Endothelial cell of umbilical vein (primary cell): Measurements from ENCODE around the gene ZFP90. TPM values are rescaled to one million over a fixed set of nuclear protein-coding genes. Genes with fewer than 3 reads are reported as not detected.

Source experiments
- BruUV-seq: library from RNA; stranded (reverse); fragments of 400-500 nt; replicated peaks from 2 replicates; lab custom pipeline; 2021; lab: Mats Ljungman, UMichigan
- CTCF ChIA-PET: fragments of 300-600, 350-600 bp; sonication (Branson Sonifier 250); formaldehyde crosslinking; loops from one replicate; lab custom pipeline; 2021; ENCODE audit warnings: antibody characterized with exemption, inconsistent platforms; lab: Charles Lee
- POLR2A ChIA-PET: fragments of 300-600, 350-600 bp; sonication (Branson Sonifier 250); formaldehyde crosslinking; loops from one replicate; lab custom pipeline; 2021; ENCODE audit warnings: antibody characterized with exemption, inconsistent platforms; lab: Charles Lee
- DNase-seq: peaks from one replicate; pipeline ENCODE4 v3.0.0-alpha.2; 2011; ENCODE audit warnings: low read depth, low spot score
- FAIRE-seq: peaks from 2 replicates; lab custom pipeline; 2011; peaks lifted over from hg19 to GRCh38; lab: Jason Lieb, UNC
- H2AFZ ChIP-seq: 2 replicates; pipeline ENCODE4 v1.6.0; 2012; ENCODE audit warnings: low read depth, low read length, control low read depth, inconsistent platforms
- H3K27ac ChIP-seq: 2 replicates; pipeline ENCODE4 v1.5.1; 2011; ENCODE audit warnings: low read depth, mild to moderate bottlenecking, control low read depth, low read length, moderate library complexity; ENCODE audit not compliant: insufficient read depth
- H3K27me3 ChIP-seq, 2 experiments: 2 replicates each; pipeline versions ENCODE4 v1.6.0 to v1.6.1; 2011; ENCODE audit warnings: low read length in 2 of 2, mixed read lengths in 1 of 2; ENCODE audit not compliant: control insufficient read depth in 2 of 2, insufficient read depth in 2 of 2
- H3K36me3 ChIP-seq, 2 experiments: 2 replicates in 1 of 2; 3 replicates in 1 of 2; pipeline ENCODE4 v1.5.1; 2011; ENCODE audit warnings: low read length in 2 of 2, mild to moderate bottlenecking in 1 of 2, moderate library complexity in 1 of 2; ENCODE audit not compliant: control insufficient read depth in 2 of 2, insufficient read depth in 2 of 2; ENCODE audit errors: extremely low read depth in 1 of 2
- H3K4me1 ChIP-seq: 3 replicates; pipeline ENCODE4 v1.5.1; 2011; ENCODE audit warnings: mild to moderate bottlenecking, low read length; ENCODE audit not compliant: control insufficient read depth, insufficient read depth; ENCODE audit errors: extremely low read depth
- H3K4me2 ChIP-seq: 2 replicates; pipeline ENCODE4 v1.6.1; 2011; ENCODE audit warnings: low read length, control low read depth, mixed read lengths; ENCODE audit not compliant: insufficient read depth
- H3K4me3 ChIP-seq, 3 experiments: fragments of 200-600 bp in 1 of 3; sonication (generic), shearing (Covaris generic) in 1 of 3; replicated peaks in 1 of 3; 2 replicates each; pipeline ENCODE4 v1.5.1; 2011 to 2016; ENCODE audit warnings: control low read depth in 3 of 3, low read length in 3 of 3, mild to moderate bottlenecking in 2 of 3, inconsistent platforms in 1 of 3, low read depth in 1 of 3, moderate library complexity in 1 of 3; ENCODE audit not compliant: insufficient read depth in 1 of 3
- H3K79me2 ChIP-seq: 2 replicates; pipeline ENCODE4 v1.6.0; 2012; ENCODE audit warnings: low read length, inconsistent platforms; ENCODE audit not compliant: control insufficient read depth, insufficient read depth
- H3K9ac ChIP-seq: replicated peaks from 2 replicates; pipeline ENCODE3; 2011; ENCODE audit warnings: low read length, control low read depth; ENCODE audit not compliant: insufficient read depth; ENCODE audit errors: extremely low read depth
- H3K9me1 ChIP-seq: replicated peaks from 3 replicates; pipeline ENCODE4 v1.6.0; 2011; ENCODE audit warnings: mild to moderate bottlenecking, low read length; ENCODE audit not compliant: control insufficient read depth, insufficient read depth; ENCODE audit errors: extremely low read depth
- H3K9me3 ChIP-seq: replicated peaks from 2 replicates; pipeline ENCODE4 v1.5.1; 2012; ENCODE audit warnings: low read length, inconsistent platforms; ENCODE audit not compliant: control insufficient read depth, insufficient read depth
- H4K20me1 ChIP-seq: replicated peaks from 2 replicates; pipeline ENCODE3; 2011; ENCODE audit warnings: mild to moderate bottlenecking, low read length; ENCODE audit not compliant: control insufficient read depth, insufficient read depth; ENCODE audit errors: extremely low read depth
- CTCF ChIP-seq, 2 donors: IDR thresholded peaks; 1 replicate in 1 of 2; 2 replicates in 1 of 2; pipeline ENCODE4 v1.5.1; 2011; ENCODE audit warnings: low read length in 2 of 2, mild to moderate bottlenecking in 2 of 2, moderate library complexity in 2 of 2, control low read depth in 1 of 2, inconsistent platforms in 1 of 2, low read depth in 1 of 2; ENCODE audit not compliant: insufficient read depth in 1 of 2; ENCODE audit errors: extremely low read depth in 1 of 2
- EZH2 ChIP-seq: IDR thresholded peaks from 2 replicates; pipeline ENCODE4 v1.6.1; 2012; ENCODE audit warnings: borderline replicate concordance, low read depth, mild to moderate bottlenecking, moderate library complexity, low read length, inconsistent platforms; ENCODE audit not compliant: severe bottlenecking
- FOS ChIP-seq: IDR thresholded peaks from 2 replicates; pipeline ENCODE4 v1.6.1; 2011; ENCODE audit warnings: mild to moderate bottlenecking, low read length, moderate library complexity, borderline replicate concordance; ENCODE audit not compliant: insufficient read depth
- GATA2 ChIP-seq: IDR thresholded peaks from 2 replicates; pipeline ENCODE4 v1.7.0; 2011; ENCODE audit warnings: low read depth, mild to moderate bottlenecking, moderate library complexity, mixed read lengths, low read length; ENCODE audit not compliant: insufficient read length, insufficient read depth
- JUN ChIP-seq: IDR thresholded peaks from 2 replicates; pipeline ENCODE4 v1.6.1; 2011; ENCODE audit warnings: borderline replicate concordance, low read depth; ENCODE audit not compliant: insufficient read length, insufficient read depth
- MAX ChIP-seq: IDR thresholded peaks from 2 replicates; pipeline ENCODE4 v1.6.1; 2011; ENCODE audit not compliant: insufficient read depth, insufficient read length
- MYC ChIP-seq: IDR thresholded peaks from one replicate; pipeline ENCODE4 v1.6.1; 2011; ENCODE audit warnings: mild to moderate bottlenecking, low read depth, low read length
- POLR2A ChIP-seq: IDR thresholded peaks from 2 replicates; pipeline ENCODE4 v1.6.1; 2012; ENCODE audit warnings: low read depth, mild to moderate bottlenecking, control low read depth, low read length
- POLR2AphosphoS5 ChIP-seq: IDR thresholded peaks from 2 replicates; pipeline ENCODE4 v1.6.1; 2012; ENCODE audit warnings: low read depth, mild to moderate bottlenecking, control low read depth, low read length, moderate library complexity; ENCODE audit not compliant: insufficient read depth
- dilution Hi-C: fragments of 300-500 bp; cut with MboI; formaldehyde crosslinking; loops from one replicate; pipeline ENCODE4 v1.15.0; 2019; ENCODE audit warnings: low sequenced_read_pairs; ENCODE audit not compliant: extremely low pct_ligation_motif_present
- intact Hi-C: fragments of 100-400 bp; cut with micrococcal nuclease; formaldehyde crosslinking; loops from one replicate; pipeline ENCODE4 v1.10.0; 2022
- polyA plus RNA-seq, 4 experiments: library from polyadenylated mRNA; depleted of rRNA in 3 of 4; stranded (reverse) in 3 of 4; unstranded in 1 of 4; fragments of >200 nt; gene quantifications; 2 replicates each; pipeline versions ENCODE4 v1.2.1 to v1.2.3, GENCODE V29; 2011 to 2012; ENCODE audit warnings: missing spikeins in 1 of 4
- total RNA-seq: library from RNA; stranded (reverse); gene quantifications from 2 replicates; pipeline ENCODE4 v1.2.3, GENCODE V29; 2021

Gene ZFP90
- total and polyA plus RNA-seq, 2 donors (not counting 3 experiments of a cell fraction or from before 2014, with no cell fraction given) = 10.9 to 22.4 TPM

- CTCF ChIA-PET = interaction anchor here (1.6 to 2.2 kb wide), 2 partner anchors 16 to 598 kb away, joined by 3 to 7 read pairs; no protein-coding TSS in a partner anchor
- POLR2A ChIA-PET = no interaction called here
- no TSS peak for BruUV-seq
- intact Hi-C loops = loop anchor here (5.0 kb wide), 2 partner anchors 66 to 176 kb away; no protein-coding TSS in a partner anchor
- Histone ChIP-seq H3K9me3 (no peaks in the 10 kb centered on the region), H3K4me1 (peaks cover 10% of the 10 kb centered on the region), H3K36me3 (no peaks in the 10 kb centered on the region), H3K4me2 (no peak overlapping the region), H3K9me1 (no peaks in the 10 kb centered on the region), H3K27me3 (peaks cover 0 to 2% of the 10 kb centered on the region in 2 experiments), H3K79me2 (no peaks in the 10 kb centered on the region), H3K27ac (no peak overlapping the region), H2AFZ (no peak overlapping the region), H3K9ac (no peak overlapping the region), H4K20me1 (no peaks in the 10 kb centered on the region), H3K4me3 (no peak overlapping the region)
- dilution Hi-C loops = no loop called here
- FAIRE-seq (no peak), DNase-seq (no peak)
- TF ChIP-seq MAX (no peak), MYC (no peak), POLR2A (no peak), EZH2 (no peak), CTCF (IDR thresholded peaks at IDR 0.05; ENCODE audit: extremely low read depth in 1 of 2, insufficient read depth in 1 of 2, low read depth in 1 of 2, low read length in 2 of 2) (no peak), FOS (no peak), GATA2 (no peak), POLR2AphosphoS5 (no peak), JUN (no peak)
Observed at GRCh38 chr16:68526143-68526781, 12.8 kb upstream of the ZFP90 start.
